Endothelial cell of umbilical vein (primary cell): ENCODE measurements around the gene TEX19. TPM values are rescaled to one million over a fixed set of nuclear protein-coding genes. Genes with fewer than 3 reads are reported as not detected.

Source experiments
- BruUV-seq: library from RNA; stranded (reverse); fragments of 400-500 nt; replicated peaks from 2 replicates; lab custom pipeline; 2021; lab: Mats Ljungman, UMichigan
- CTCF ChIA-PET: fragments of 300-600, 350-600 bp; sonication (Branson Sonifier 250); formaldehyde crosslinking; loops from one replicate; lab custom pipeline; 2021; ENCODE audit warnings: antibody characterized with exemption, inconsistent platforms; lab: Charles Lee
- POLR2A ChIA-PET: fragments of 300-600, 350-600 bp; sonication (Branson Sonifier 250); formaldehyde crosslinking; loops from one replicate; lab custom pipeline; 2021; ENCODE audit warnings: antibody characterized with exemption, inconsistent platforms; lab: Charles Lee
- DNase-seq: peaks from one replicate; pipeline ENCODE4 v3.0.0-alpha.2; 2011; ENCODE audit warnings: low read depth, low spot score
- FAIRE-seq: peaks from 2 replicates; lab custom pipeline; 2011; peaks lifted over from hg19 to GRCh38; lab: Jason Lieb, UNC
- H2AFZ ChIP-seq: 2 replicates; pipeline ENCODE4 v1.6.0; 2012; ENCODE audit warnings: low read depth, low read length, control low read depth, inconsistent platforms
- H3K27ac ChIP-seq: 2 replicates; pipeline ENCODE4 v1.5.1; 2011; ENCODE audit warnings: low read depth, mild to moderate bottlenecking, control low read depth, low read length, moderate library complexity; ENCODE audit not compliant: insufficient read depth
- H3K27me3 ChIP-seq, 2 experiments: 2 replicates each; pipeline versions ENCODE4 v1.6.0 to v1.6.1; 2011; ENCODE audit warnings: low read length in 2 of 2, mixed read lengths in 1 of 2; ENCODE audit not compliant: control insufficient read depth in 2 of 2, insufficient read depth in 2 of 2
- H3K36me3 ChIP-seq, 2 experiments: 2 replicates in 1 of 2; 3 replicates in 1 of 2; pipeline ENCODE4 v1.5.1; 2011; ENCODE audit warnings: low read length in 2 of 2, mild to moderate bottlenecking in 1 of 2, moderate library complexity in 1 of 2; ENCODE audit not compliant: control insufficient read depth in 2 of 2, insufficient read depth in 2 of 2; ENCODE audit errors: extremely low read depth in 1 of 2
- H3K4me1 ChIP-seq: 3 replicates; pipeline ENCODE4 v1.5.1; 2011; ENCODE audit warnings: mild to moderate bottlenecking, low read length; ENCODE audit not compliant: control insufficient read depth, insufficient read depth; ENCODE audit errors: extremely low read depth
- H3K4me2 ChIP-seq: 2 replicates; pipeline ENCODE4 v1.6.1; 2011; ENCODE audit warnings: low read length, control low read depth, mixed read lengths; ENCODE audit not compliant: insufficient read depth
- H3K4me3 ChIP-seq, 3 experiments: fragments of 200-600 bp in 1 of 3; sonication (generic), shearing (Covaris generic) in 1 of 3; replicated peaks in 1 of 3; 2 replicates each; pipeline ENCODE4 v1.5.1; 2011 to 2016; ENCODE audit warnings: control low read depth in 3 of 3, low read length in 3 of 3, mild to moderate bottlenecking in 2 of 3, inconsistent platforms in 1 of 3, low read depth in 1 of 3, moderate library complexity in 1 of 3; ENCODE audit not compliant: insufficient read depth in 1 of 3
- H3K79me2 ChIP-seq: 2 replicates; pipeline ENCODE4 v1.6.0; 2012; ENCODE audit warnings: low read length, inconsistent platforms; ENCODE audit not compliant: control insufficient read depth, insufficient read depth
- H3K9ac ChIP-seq: replicated peaks from 2 replicates; pipeline ENCODE3; 2011; ENCODE audit warnings: low read length, control low read depth; ENCODE audit not compliant: insufficient read depth; ENCODE audit errors: extremely low read depth
- H3K9me1 ChIP-seq: replicated peaks from 3 replicates; pipeline ENCODE4 v1.6.0; 2011; ENCODE audit warnings: mild to moderate bottlenecking, low read length; ENCODE audit not compliant: control insufficient read depth, insufficient read depth; ENCODE audit errors: extremely low read depth
- H3K9me3 ChIP-seq: replicated peaks from 2 replicates; pipeline ENCODE4 v1.5.1; 2012; ENCODE audit warnings: low read length, inconsistent platforms; ENCODE audit not compliant: control insufficient read depth, insufficient read depth
- H4K20me1 ChIP-seq: replicated peaks from 2 replicates; pipeline ENCODE3; 2011; ENCODE audit warnings: mild to moderate bottlenecking, low read length; ENCODE audit not compliant: control insufficient read depth, insufficient read depth; ENCODE audit errors: extremely low read depth
- CTCF ChIP-seq, 2 donors: IDR thresholded peaks; 1 replicate in 1 of 2; 2 replicates in 1 of 2; pipeline ENCODE4 v1.5.1; 2011; ENCODE audit warnings: low read length in 2 of 2, mild to moderate bottlenecking in 2 of 2, moderate library complexity in 2 of 2, control low read depth in 1 of 2, inconsistent platforms in 1 of 2, low read depth in 1 of 2; ENCODE audit not compliant: insufficient read depth in 1 of 2; ENCODE audit errors: extremely low read depth in 1 of 2
- EZH2 ChIP-seq: IDR thresholded peaks from 2 replicates; pipeline ENCODE4 v1.6.1; 2012; ENCODE audit warnings: borderline replicate concordance, low read depth, mild to moderate bottlenecking, moderate library complexity, low read length, inconsistent platforms; ENCODE audit not compliant: severe bottlenecking
- FOS ChIP-seq: IDR thresholded peaks from 2 replicates; pipeline ENCODE4 v1.6.1; 2011; ENCODE audit warnings: mild to moderate bottlenecking, low read length, moderate library complexity, borderline replicate concordance; ENCODE audit not compliant: insufficient read depth
- GATA2 ChIP-seq: IDR thresholded peaks from 2 replicates; pipeline ENCODE4 v1.7.0; 2011; ENCODE audit warnings: low read depth, mild to moderate bottlenecking, moderate library complexity, mixed read lengths, low read length; ENCODE audit not compliant: insufficient read length, insufficient read depth
- JUN ChIP-seq: IDR thresholded peaks from 2 replicates; pipeline ENCODE4 v1.6.1; 2011; ENCODE audit warnings: borderline replicate concordance, low read depth; ENCODE audit not compliant: insufficient read length, insufficient read depth
- MAX ChIP-seq: IDR thresholded peaks from 2 replicates; pipeline ENCODE4 v1.6.1; 2011; ENCODE audit not compliant: insufficient read depth, insufficient read length
- MYC ChIP-seq: IDR thresholded peaks from one replicate; pipeline ENCODE4 v1.6.1; 2011; ENCODE audit warnings: mild to moderate bottlenecking, low read depth, low read length
- POLR2A ChIP-seq: IDR thresholded peaks from 2 replicates; pipeline ENCODE4 v1.6.1; 2012; ENCODE audit warnings: low read depth, mild to moderate bottlenecking, control low read depth, low read length
- POLR2AphosphoS5 ChIP-seq: IDR thresholded peaks from 2 replicates; pipeline ENCODE4 v1.6.1; 2012; ENCODE audit warnings: low read depth, mild to moderate bottlenecking, control low read depth, low read length, moderate library complexity; ENCODE audit not compliant: insufficient read depth
- dilution Hi-C: fragments of 300-500 bp; cut with MboI; formaldehyde crosslinking; loops from one replicate; pipeline ENCODE4 v1.15.0; 2019; ENCODE audit warnings: low sequenced_read_pairs; ENCODE audit not compliant: extremely low pct_ligation_motif_present
- intact Hi-C: fragments of 100-400 bp; cut with micrococcal nuclease; formaldehyde crosslinking; loops from one replicate; pipeline ENCODE4 v1.10.0; 2022
- polyA plus RNA-seq, 4 experiments: library from polyadenylated mRNA; depleted of rRNA in 3 of 4; stranded (reverse) in 3 of 4; unstranded in 1 of 4; fragments of >200 nt; gene quantifications; 2 replicates each; pipeline versions ENCODE4 v1.2.1 to v1.2.3, GENCODE V29; 2011 to 2012; ENCODE audit warnings: missing spikeins in 1 of 4
- total RNA-seq: library from RNA; stranded (reverse); gene quantifications from 2 replicates; pipeline ENCODE4 v1.2.3, GENCODE V29; 2021

TEX19 gene
- total and polyA plus RNA-seq, 2 donors (not counting 3 experiments of a cell fraction or from before 2014, with no cell fraction given) = 0.06 TPM; not detected in 1

DNA sequence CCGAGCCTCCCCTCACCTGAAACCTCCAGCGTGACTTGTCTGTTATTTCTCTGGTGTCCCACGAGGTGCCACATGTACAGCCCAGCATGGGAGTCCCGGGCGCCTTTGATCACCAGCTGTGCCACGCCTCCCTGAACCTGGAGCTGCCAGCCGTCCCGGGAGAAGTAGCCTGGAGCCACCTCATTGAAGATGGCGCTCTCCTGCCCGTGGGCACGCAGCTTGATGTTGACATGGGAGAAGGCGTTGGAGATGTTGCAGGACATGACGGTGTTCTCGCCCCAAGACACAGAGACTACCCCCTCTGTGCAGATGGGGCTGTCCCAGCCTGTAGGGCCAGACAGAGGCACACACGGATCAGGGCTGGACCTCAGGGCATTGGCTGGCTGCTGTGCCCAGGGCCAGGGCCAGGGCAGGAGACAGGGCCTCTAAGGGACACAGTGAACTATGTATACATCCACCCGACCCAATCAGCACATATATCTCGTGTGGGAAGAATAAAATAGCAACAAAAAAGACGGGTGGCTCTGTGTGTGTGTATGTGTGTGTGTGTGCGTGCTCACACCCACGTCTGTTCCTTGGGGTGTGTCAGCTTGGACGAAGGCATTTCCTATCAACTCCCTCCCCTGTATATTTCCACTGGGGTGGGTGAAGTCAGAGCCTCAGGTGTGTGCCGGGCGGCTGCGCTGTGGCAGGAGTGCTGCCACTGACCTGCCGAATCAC lies 34.3 kb upstream of the TEX19 start:
- intact Hi-C loops (no loop called here), dilution Hi-C loops (no loop called here)
- Histone ChIP-seq H3K4me2 (no peak overlapping the region), H3K27ac (no peak overlapping the region), H3K27me3 (no peaks in the 10 kb centered on the region), H3K4me3 (no peak overlapping the region), H3K36me3 (no peaks in the 10 kb centered on the region), H3K9ac (no peak overlapping the region), H3K4me1 (no peaks in the 10 kb centered on the region), H4K20me1 (no peaks in the 10 kb centered on the region), H3K79me2 (no peaks in the 10 kb centered on the region), H3K9me1 (no peaks in the 10 kb centered on the region), H3K9me3 (no peaks in the 10 kb centered on the region), H2AFZ (no peak overlapping the region)
- TF ChIP-seq POLR2A (no peak), MAX (no peak), EZH2 (no peak), FOS (no peak), GATA2 (no peak), POLR2AphosphoS5 (no peak), CTCF (IDR thresholded peaks at IDR 0.05; ENCODE audit: extremely low read depth in 1 of 2, insufficient read depth in 1 of 2, low read depth in 1 of 2, low read length in 2 of 2) (no peak), JUN (no peak), MYC (no peak)
- ChIA-PET POLR2A (interaction anchor here (0.6 kb wide), 1 partner anchor 76 kb away, joined by 6 read pairs; no protein-coding TSS in a partner anchor), CTCF (interaction anchor here (1.4 to 2.2 kb wide), 2 partner anchors 9 to 294 kb away, joined by 5 to 6 read pairs; partner anchors contain the start of gene SECTM1)
- no TSS peak for BruUV-seq
- no peak for FAIRE-seq
- DNase-seq = no peak
